Muscle layer of duodenum (tissue), 2 donors: ENCODE measurements around the gene ADD1.
A peak's percentile ranks its signal among the peaks of the same experiment; 100 is the strongest.
"Not testable (repeated sequence)": the region's sequence is repeated elsewhere in the genome, so short reads cannot be mapped to it uniquely, and the experiment has no call there.

Experiments used
- H3K27ac ChIP-seq: one replicate; pipeline ENCODE4 v1.7.0; 2013; ENCODE audit warnings: mild to moderate bottlenecking, low read length
- H3K27me3 ChIP-seq: one replicate; pipeline ENCODE4 v1.7.0; 2013; ENCODE audit warnings: low read depth, mild to moderate bottlenecking, control low read depth, low read length
- H3K36me3 ChIP-seq, 2 donors: one replicate each; pipeline ENCODE4 v1.7.0; 2013; ENCODE audit warnings: low read length in 2 of 2, control low read depth in 1 of 2, mild to moderate bottlenecking in 1 of 2; ENCODE audit not compliant: insufficient read depth in 2 of 2, control insufficient read depth in 1 of 2
- H3K4me1 ChIP-seq, 2 donors: one replicate each; pipeline ENCODE4 v1.7.0; 2013; ENCODE audit warnings: low read length in 2 of 2, mild to moderate bottlenecking in 2 of 2, control low read depth in 1 of 2, moderate library complexity in 1 of 2; ENCODE audit not compliant: insufficient read depth in 2 of 2, control insufficient read depth in 1 of 2
- H3K4me3 ChIP-seq, 2 donors: one replicate each; pipeline ENCODE4 v1.7.0; 2013; ENCODE audit warnings: low read length in 2 of 2, low read depth in 1 of 2, mild to moderate bottlenecking in 1 of 2
- H3K9me3 ChIP-seq, 2 donors: one replicate each; pipeline ENCODE4 v1.7.0; 2013; ENCODE audit warnings: low read length in 2 of 2, control low read depth in 1 of 2, mild to moderate bottlenecking in 1 of 2; ENCODE audit not compliant: control insufficient read depth in 1 of 2
- donor health status: healthy.

The ADD1 gene

GRCh38 chr4:2935762-2936743, 92.4 kb downstream of the ADD1 start:
- peak overlapping the region; percentile 80 for H3K27ac ChIP-seq
- peaks cover 22 to 47% of the 10 kb centered on the region in 2 donors for H3K36me3 ChIP-seq
- peaks cover 6 to 42% of the 10 kb centered on the region in 2 donors for H3K4me1 ChIP-seq
- H3K27me3 ChIP-seq: no peaks in the 10 kb centered on the region
- H3K9me3 ChIP-seq: no peaks in the 10 kb centered on the region
- H3K4me3 ChIP-seq: peak overlapping the region; percentile 70 to 97

GRCh38 chr4:2936773-2937145, 93.1 kb downstream of the ADD1 start:
- no peak overlapping the region for H3K27ac ChIP-seq
- peaks cover 6 to 35% of the 10 kb centered on the region in 2 donors for H3K4me1 ChIP-seq
- H3K36me3 ChIP-seq: peaks cover 29 to 49% of the 10 kb centered on the region in 2 donors

GRCh38 chr4:2937146-2937857, 93.7 kb downstream of the ADD1 start:
- no peak overlapping the region for H3K4me3 ChIP-seq
- H3K27me3 ChIP-seq: no peaks in the 10 kb centered on the region
- H3K36me3 ChIP-seq: peaks cover 33 to 54% of the 10 kb centered on the region in 2 donors
- H3K9me3 ChIP-seq: no peaks in the 10 kb centered on the region
- H3K4me1 ChIP-seq: peaks cover 6 to 30% of the 10 kb centered on the region in 2 donors
- no peak overlapping the region for H3K27ac ChIP-seq

More at GRCh38 chr4:2936773-2937145, 93.1 kb downstream of the ADD1 start:
- Histone ChIP-seq H3K27me3 (no peaks in the 10 kb centered on the region), H3K9me3 (no peaks in the 10 kb centered on the region), H3K4me3 (no peak overlapping the region)

GRCh38 chr4:2937986-2938385, 94.3 kb downstream of the ADD1 start:
- no peak overlapping the region for H3K27ac ChIP-seq
- H3K4me1 ChIP-seq: peaks cover 6 to 23% of the 10 kb centered on the region in 2 donors

GRCh38 chr4:2938411-2938810, 94.8 kb downstream of the ADD1 start:
- Histone ChIP-seq H3K4me1 (peaks cover 6 to 19% of the 10 kb centered on the region in 2 donors), H3K36me3 (peaks cover 36 to 65% of the 10 kb centered on the region in 2 donors)
- not testable (repeated sequence) for H3K27me3 ChIP-seq, H3K27ac ChIP-seq, H3K9me3 ChIP-seq, H3K4me3 ChIP-seq

More at GRCh38 chr4:2937986-2938385, 94.3 kb downstream of the ADD1 start:
- Histone ChIP-seq H3K4me3 (no peak overlapping the region), H3K27me3 (no peaks in the 10 kb centered on the region), H3K36me3 (peaks cover 36 to 61% of the 10 kb centered on the region in 2 donors), H3K9me3 (no peaks in the 10 kb centered on the region)

GRCh38 chr4:2938906-2939305, 95.3 kb downstream of the ADD1 start:
- no peak overlapping the region for H3K4me3 ChIP-seq
- H3K9me3 ChIP-seq: no peaks in the 10 kb centered on the region
- H3K4me1 ChIP-seq: peaks cover 6 to 14% of the 10 kb centered on the region in 2 donors
- no peak overlapping the region for H3K27ac ChIP-seq
- H3K36me3 ChIP-seq: peaks cover 36 to 69% of the 10 kb centered on the region in 2 donors
- H3K27me3 ChIP-seq: no peaks in the 10 kb centered on the region

- Histone ChIP-seq H3K27ac (no peak overlapping the region), H3K36me3 (peaks cover 36 to 76% of the 10 kb centered on the region in 2 donors), H3K4me1 (peaks cover 6 to 14% of the 10 kb centered on the region in 2 donors), H3K4me3 (no peak overlapping the region), H3K27me3 (no peaks in the 10 kb centered on the region), H3K9me3 (no peaks in the 10 kb centered on the region)
Measured at GRCh38 chr4:2939383-2940243, 96.0 kb downstream of the ADD1 start.

- H3K4me3 ChIP-seq: no peak overlapping the region
- H3K36me3 ChIP-seq: peaks cover 42 to 85% of the 10 kb centered on the region in 2 donors
- peaks cover 5 to 11% of the 10 kb centered on the region in 2 donors for H3K4me1 ChIP-seq
- no peaks in the 10 kb centered on the region for H3K27me3 ChIP-seq
- H3K9me3 ChIP-seq: no peaks in the 10 kb centered on the region
- no peak overlapping the region for H3K27ac ChIP-seq
Measured at GRCh38 chr4:2940267-2941137, 96.9 kb downstream of the ADD1 start.

GRCh38 chr4:2941138-2942036, 97.7 kb downstream of the ADD1 start:
- no peaks in the 10 kb centered on the region for H3K9me3 ChIP-seq
- peaks cover 46 to 92% of the 10 kb centered on the region in 2 donors for H3K36me3 ChIP-seq
- H3K27me3 ChIP-seq: no peaks in the 10 kb centered on the region
- peaks cover 0 to 2% of the 10 kb centered on the region in 2 donors for H3K4me1 ChIP-seq
- H3K4me3 ChIP-seq: no peak overlapping the region
- no peak overlapping the region for H3K27ac ChIP-seq
